NK-92 (cell line): ENCODE data around the gene PTGIR.
A peak's percentile ranks its signal among the peaks of the same experiment; 100 is the strongest.
"Not testable (repeated sequence)": the region's sequence is repeated elsewhere in the genome, so short reads cannot be mapped to it uniquely, and the experiment has no call there.

Source experiments
- DNase-seq: peaks from one replicate; lab custom pipeline; 2025; ENCODE audit not compliant: unreplicated experiment; lab: John Stamatoyannopoulos, UW

PTGIR gene

DNA sequence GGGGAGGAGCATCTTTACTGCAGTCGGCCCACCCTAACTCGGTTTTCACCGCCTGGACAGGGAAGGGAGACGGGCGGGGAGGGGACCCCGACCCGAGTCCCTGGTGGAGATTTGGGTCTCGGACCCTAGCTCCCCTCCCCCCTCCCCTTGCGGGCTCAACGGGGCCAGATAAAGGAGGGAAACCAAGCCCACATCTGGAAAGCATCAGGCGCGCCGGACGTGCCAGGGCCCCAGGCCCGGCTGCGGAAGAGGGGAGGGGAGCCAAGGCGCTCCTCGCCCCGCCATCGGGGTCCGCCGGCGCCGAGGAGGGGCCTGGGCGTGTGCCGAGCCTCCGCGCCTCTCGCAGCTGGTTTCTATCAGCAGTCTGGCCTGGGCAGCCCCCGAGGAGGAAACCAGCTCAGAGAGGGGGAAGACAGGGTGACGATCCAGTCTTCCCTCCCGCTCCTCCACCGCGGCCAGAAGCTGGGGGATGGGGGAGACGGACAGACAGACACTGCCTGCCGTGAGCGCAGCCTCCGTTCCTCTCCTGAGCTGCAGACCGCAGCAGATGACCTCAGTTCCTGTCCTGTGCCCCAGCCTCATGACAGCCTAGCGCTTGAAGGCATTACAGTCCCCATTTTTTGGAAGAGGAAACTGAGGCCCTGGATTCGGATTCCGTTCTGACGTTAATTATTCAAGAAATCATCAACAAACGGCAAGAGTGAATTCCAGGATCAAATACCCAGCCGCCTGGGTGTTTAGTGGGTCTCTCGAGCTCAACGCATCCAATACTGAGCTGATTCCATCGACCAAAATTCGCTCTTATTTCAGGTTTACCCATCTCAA lies 14.7 kb upstream of the PTGIR start:
- no peak for DNase-seq

- DNase-seq: no peak
These were observed 12.3 kb upstream of the PTGIR start for GRCh38 chr19:46637224-46637623.

DNA sequence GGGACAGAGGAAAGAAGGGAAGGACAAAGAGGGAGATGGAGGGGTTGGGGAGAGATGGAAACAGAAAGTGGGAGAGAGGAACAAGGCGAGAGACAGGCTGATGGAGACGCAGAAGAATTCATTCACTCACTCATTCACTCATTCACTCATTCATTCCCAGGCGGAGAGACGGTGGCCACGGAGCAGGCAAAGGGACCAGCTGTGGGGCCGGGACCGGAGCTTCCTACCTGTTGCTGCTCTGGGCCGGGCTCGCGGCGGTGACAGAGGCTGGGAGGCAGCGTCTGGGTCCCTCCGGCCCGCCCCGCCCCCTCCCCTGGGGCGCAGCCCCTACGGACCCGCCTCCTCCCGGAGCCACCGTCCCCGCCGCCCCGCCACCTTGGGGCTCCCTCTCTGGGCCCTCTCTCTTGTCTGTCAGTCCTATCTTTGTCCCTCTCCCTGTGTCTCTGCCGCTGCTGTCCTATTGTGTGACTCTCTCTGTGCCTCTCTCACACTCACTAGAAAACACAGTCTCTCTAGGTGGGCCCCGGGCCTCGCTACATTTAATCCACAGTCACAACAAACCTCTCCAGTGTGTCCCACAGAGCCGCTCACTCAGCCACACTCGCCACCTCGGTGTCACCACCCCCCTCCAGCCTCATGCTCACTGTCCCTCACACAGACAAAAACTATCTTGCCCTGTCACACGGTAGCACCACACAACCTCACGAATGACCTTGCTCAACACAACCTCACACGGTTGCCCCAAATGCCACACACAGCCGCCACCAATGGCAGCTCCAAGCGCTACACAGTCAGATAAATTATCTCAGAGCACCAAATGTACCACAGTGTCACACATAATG lies 11.3 kb upstream of the PTGIR start, which contains the start of gene GNG8:
TSS of gene GNG8 (minus strand) at position 283 of the 842 bp plus-strand sequence. CDS start 1,520 bp downstream, outside the sequence.
- DNase-seq: no peak

- no peak for DNase-seq
These were observed 9.8 kb upstream of the PTGIR start for GRCh38 chr19:46634656-46635218.

GRCh38 chr19:46634045-46634655 lies 9.3 kb upstream of the PTGIR start:
- peak; percentile 65 for DNase-seq

GRCh38 chr19:46633130-46633529 lies 8.2 kb upstream of the PTGIR start:
- DNase-seq: no peak

GRCh38 chr19:46631481-46631880 lies 6.6 kb upstream of the PTGIR start:
- no peak for DNase-seq

GRCh38 chr19:46630586-46631205 lies 5.8 kb upstream of the PTGIR start:
- DNase-seq: no peak

GRCh38 chr19:46629546-46630025 lies 4.7 kb upstream of the PTGIR start:
- no peak for DNase-seq

DNA sequence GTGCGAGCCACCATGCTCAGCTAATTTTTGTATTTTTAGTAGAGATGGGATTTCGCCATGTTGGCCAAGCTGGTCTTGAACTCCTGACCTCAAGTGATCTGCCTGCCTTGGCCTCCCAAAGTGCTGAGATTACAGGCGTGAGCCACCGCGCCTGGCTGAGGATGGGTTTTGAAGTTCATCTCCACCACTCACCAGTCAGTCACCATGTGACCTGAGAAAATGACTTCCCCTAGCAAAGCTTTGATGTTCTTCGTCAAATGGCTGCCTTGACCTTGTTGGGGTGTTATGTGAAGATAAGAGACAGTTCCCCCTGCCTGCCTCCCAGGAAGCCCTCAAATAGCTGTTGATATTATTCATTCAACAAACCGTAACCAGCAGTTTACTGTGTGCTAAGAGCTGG lies 4.1 kb upstream of the PTGIR start:
- not testable (repeated sequence) for DNase-seq

GRCh38 chr19:46626446-46626845 lies 1.6 kb upstream of the PTGIR start:
- DNase-seq: no peak

GRCh38 chr19:46625731-46626130 lies 842 bp upstream of the PTGIR start:
- no peak for DNase-seq

- no peak for DNase-seq
These were observed 880 bp downstream of the PTGIR start for GRCh38 chr19:46623915-46624502.

- no peak for DNase-seq
These were observed 2.8 kb downstream of the PTGIR start for GRCh38 chr19:46622118-46622446.

- DNase-seq: no peak
These were observed 3.4 kb downstream of the PTGIR start for GRCh38 chr19:46621191-46622117.

GRCh38 chr19:46620716-46621115 lies 4.2 kb downstream of the PTGIR start:
- DNase-seq: no peak

GRCh38 chr19:46620267-46620666 lies 4.6 kb downstream of the PTGIR start:
- DNase-seq: no peak

DNA sequence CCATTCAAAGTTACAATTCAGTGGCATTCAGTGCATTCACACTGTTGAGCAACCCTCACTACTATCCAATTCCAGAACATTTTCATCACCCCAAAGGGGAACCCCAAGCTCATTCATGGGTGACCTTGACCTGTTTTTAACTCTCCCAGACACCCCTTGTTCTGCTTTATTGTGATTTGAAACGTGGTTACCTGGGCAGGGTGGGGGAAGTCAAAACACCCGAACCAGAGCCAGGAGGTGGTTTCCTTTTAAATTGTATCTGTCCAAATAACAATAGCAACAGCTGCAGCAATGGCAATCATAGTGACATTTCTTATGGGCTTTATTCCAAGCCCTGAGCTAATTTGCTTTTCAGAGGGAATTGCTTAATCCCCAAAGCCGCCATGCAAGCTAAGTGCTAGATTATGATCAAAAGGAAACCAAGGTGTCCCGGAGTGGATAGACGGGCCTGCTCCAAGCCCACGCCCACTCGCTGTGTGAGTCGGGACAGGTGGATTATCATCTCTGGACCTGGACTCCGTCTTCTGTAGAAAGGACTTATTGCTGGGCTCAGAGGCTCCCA lies 6.1 kb downstream of the PTGIR start:
- DNase-seq: no peak

DNA sequence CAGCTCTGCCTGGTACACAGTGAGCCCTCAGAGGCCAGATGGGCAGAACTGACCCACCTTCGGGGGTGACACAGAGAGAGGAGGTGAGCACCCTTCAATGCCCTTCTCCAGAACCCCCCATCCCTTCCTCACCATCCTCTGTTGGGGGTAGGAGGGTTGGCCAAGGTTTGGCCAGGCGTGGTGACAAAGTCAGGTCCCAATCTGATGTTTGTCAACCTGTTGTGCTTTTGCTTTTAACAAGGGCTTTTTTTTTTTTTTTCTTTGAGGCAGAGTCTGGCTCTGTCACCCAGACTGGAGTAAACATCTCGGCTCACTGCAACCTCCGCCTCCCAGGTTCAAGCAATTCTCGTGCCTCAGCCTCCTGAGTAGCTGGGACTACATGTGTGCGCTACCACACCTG lies 7.3 kb downstream of the PTGIR start:
- no peak for DNase-seq
